HUES64 (cell line): ENCODE measurements around the gene CYB5B.

Experiments used
- H3K27ac ChIP-seq: 2 replicates; pipeline ENCODE4 v1.7.0; 2013; ENCODE audit warnings: low read depth, low read length, inconsistent platforms
- H3K27me3 ChIP-seq: 2 replicates; pipeline ENCODE4 v1.6.1; 2013; ENCODE audit warnings: mild to moderate bottlenecking, low read length; ENCODE audit not compliant: insufficient read depth
- H3K36me3 ChIP-seq: 2 replicates; pipeline ENCODE4 v1.6.1; 2013; ENCODE audit warnings: mild to moderate bottlenecking, low read length; ENCODE audit not compliant: insufficient read depth
- H3K4me1 ChIP-seq: 2 replicates; pipeline ENCODE4 v1.6.1; 2013; ENCODE audit warnings: mild to moderate bottlenecking, low read length, moderate library complexity; ENCODE audit not compliant: insufficient read depth
- H3K4me3 ChIP-seq: 2 replicates; pipeline ENCODE4 v1.5.1; 2013; ENCODE audit warnings: mild to moderate bottlenecking, low read length, moderate library complexity
- H3K9ac ChIP-seq: 2 replicates; pipeline ENCODE4 v1.6.1; 2013; ENCODE audit warnings: mild to moderate bottlenecking, low read depth, low read length
- H3K9me3 ChIP-seq: 2 replicates; pipeline ENCODE4 v1.6.1; 2013; ENCODE audit warnings: low read depth, low read length; ENCODE audit not compliant: insufficient read depth
- WGBS: fragments of 150-250, 120-280 bp; methylation state at CpG from one replicate; pipeline ENCODE4 v1.1.7; 2013; ENCODE audit warnings: missing lambda C conversion rate; 5-methylcytosine and 5-hydroxymethylcytosine counted together

Gene CYB5B

GRCh38 chr16:69476920-69477443 lies 52.6 kb downstream of the CYB5B start:
- H3K36me3 ChIP-seq: no peaks in the 10 kb centered on the region
- H3K9ac ChIP-seq: no peak overlapping the region
- no peak overlapping the region for H3K27ac ChIP-seq
- WGBS: 76% methylated on average over 1 of the region's 1 CpG
- H3K9me3 ChIP-seq: no peaks in the 10 kb centered on the region
- H3K27me3 ChIP-seq: no peaks in the 10 kb centered on the region
- H3K4me1 ChIP-seq: no peaks in the 10 kb centered on the region; the same call in 1 of the 2 replicates
- no peak overlapping the region for H3K4me3 ChIP-seq

- H3K4me3 ChIP-seq: no peak overlapping the region
- H3K36me3 ChIP-seq: no peaks in the 10 kb centered on the region
- H3K27me3 ChIP-seq: no peaks in the 10 kb centered on the region
- H3K4me1 ChIP-seq: no peaks in the 10 kb centered on the region; the same call in 1 of the 2 replicates
- no peaks in the 10 kb centered on the region for H3K9me3 ChIP-seq
- no peak overlapping the region for H3K9ac ChIP-seq
- H3K27ac ChIP-seq: no peak overlapping the region
- 92% methylated on average over 6 of the region's 6 CpGs for WGBS
Observed at GRCh38 chr16:69477546-69477945, 53.1 kb downstream of the CYB5B start.

GRCh38 chr16:69478685-69479084 lies 54.3 kb downstream of the CYB5B start:
- 96% methylated on average over 4 of the region's 6 CpGs for WGBS
- Histone ChIP-seq H3K4me1 (no peaks in the 10 kb centered on the region; the same call in 1 of the 2 replicates), H3K9me3 (no peaks in the 10 kb centered on the region)

GRCh38 chr16:69479775-69480174 lies 55.4 kb downstream of the CYB5B start:
- H3K4me1 ChIP-seq: no peaks in the 10 kb centered on the region; the same call in 1 of the 2 replicates
- H3K9ac ChIP-seq: no peak overlapping the region
- no peaks in the 10 kb centered on the region for H3K9me3 ChIP-seq
- no peak overlapping the region for H3K27ac ChIP-seq
- H3K36me3 ChIP-seq: no peaks in the 10 kb centered on the region
- no peak overlapping the region for H3K4me3 ChIP-seq
- no peaks in the 10 kb centered on the region for H3K27me3 ChIP-seq
- 92% methylated on average over 1 of the region's 3 CpGs for WGBS

More at GRCh38 chr16:69478685-69479084, 54.3 kb downstream of the CYB5B start:
- Histone ChIP-seq H3K36me3 (no peaks in the 10 kb centered on the region), H3K27ac (no peak overlapping the region), H3K9ac (no peak overlapping the region), H3K27me3 (no peaks in the 10 kb centered on the region), H3K4me3 (no peak overlapping the region)

GRCh38 chr16:69481901-69482341 lies 57.5 kb downstream of the CYB5B start:
- Histone ChIP-seq H3K36me3 (no peaks in the 10 kb centered on the region), H3K4me1 (no peaks in the 10 kb centered on the region; the same call in 1 of the 2 replicates), H3K4me3 (no peak overlapping the region), H3K27me3 (no peaks in the 10 kb centered on the region), H3K27ac (no peak overlapping the region), H3K9ac (no peak overlapping the region), H3K9me3 (no peaks in the 10 kb centered on the region)
- WGBS: 91% methylated on average over 12 of the region's 12 CpGs

- H3K27ac ChIP-seq: no peak overlapping the region
- H3K36me3 ChIP-seq: no peaks in the 10 kb centered on the region
- H3K4me1 ChIP-seq: no peaks in the 10 kb centered on the region; the same call in 1 of the 2 replicates
- H3K9ac ChIP-seq: no peak overlapping the region
- no peak overlapping the region for H3K4me3 ChIP-seq
- no peaks in the 10 kb centered on the region for H3K27me3 ChIP-seq
- no peaks in the 10 kb centered on the region for H3K9me3 ChIP-seq
- 97% methylated on average over 10 of the region's 10 CpGs for WGBS
Observed at GRCh38 chr16:69482410-69482991, 58.1 kb downstream of the CYB5B start.

GRCh38 chr16:69483611-69484010 lies 59.2 kb downstream of the CYB5B start:
- WGBS: 87% methylated on average over 5 of the region's 5 CpGs
- Histone ChIP-seq H3K9me3 (no peaks in the 10 kb centered on the region), H3K36me3 (no peaks in the 10 kb centered on the region), H3K27ac (no peak overlapping the region), H3K27me3 (no peaks in the 10 kb centered on the region), H3K4me1 (no peaks in the 10 kb centered on the region; the same call in 1 of the 2 replicates), H3K4me3 (no peak overlapping the region), H3K9ac (no peak overlapping the region)

GRCh38 chr16:69485361-69485760 lies 60.9 kb downstream of the CYB5B start:
- no peak overlapping the region for H3K9ac ChIP-seq
- H3K4me1 ChIP-seq: no peaks in the 10 kb centered on the region; the same call in 1 of the 2 replicates
- 95% methylated on average over 2 of the region's 2 CpGs for WGBS
- H3K4me3 ChIP-seq: no peak overlapping the region
- H3K27me3 ChIP-seq: no peaks in the 10 kb centered on the region
- no peaks in the 10 kb centered on the region for H3K36me3 ChIP-seq
- H3K27ac ChIP-seq: no peak overlapping the region
- H3K9me3 ChIP-seq: no peaks in the 10 kb centered on the region

- Histone ChIP-seq H3K27me3 (no peaks in the 10 kb centered on the region), H3K9ac (no peak overlapping the region), H3K4me1 (no peaks in the 10 kb centered on the region; the same call in 1 of the 2 replicates), H3K9me3 (no peaks in the 10 kb centered on the region), H3K4me3 (no peak overlapping the region), H3K27ac (no peak overlapping the region), H3K36me3 (no peaks in the 10 kb centered on the region)
- 87% methylated on average over 6 of the region's 6 CpGs for WGBS
Observed at GRCh38 chr16:69485816-69486215, 61.4 kb downstream of the CYB5B start.

GRCh38 chr16:69486272-69486671 lies 61.9 kb downstream of the CYB5B start:
- H3K4me3 ChIP-seq: no peak overlapping the region
- H3K36me3 ChIP-seq: no peaks in the 10 kb centered on the region
- H3K9ac ChIP-seq: no peak overlapping the region
- H3K27ac ChIP-seq: no peak overlapping the region
- 88% methylated on average over 4 of the region's 5 CpGs for WGBS
- no peaks in the 10 kb centered on the region for H3K9me3 ChIP-seq
- no peaks in the 10 kb centered on the region for H3K27me3 ChIP-seq
- no peaks in the 10 kb centered on the region; the same call in 1 of the 2 replicates for H3K4me1 ChIP-seq

GRCh38 chr16:69486724-69487123 lies 62.3 kb downstream of the CYB5B start:
- Histone ChIP-seq H3K27me3 (no peaks in the 10 kb centered on the region), H3K9me3 (no peaks in the 10 kb centered on the region), H3K4me3 (no peak overlapping the region), H3K9ac (no peak overlapping the region), H3K4me1 (no peaks in the 10 kb centered on the region; the same call in 1 of the 2 replicates), H3K27ac (no peak overlapping the region), H3K36me3 (no peaks in the 10 kb centered on the region)
- 89% methylated on average over 11 of the region's 11 CpGs for WGBS
